Stimulated activated CD4-positive, alpha-beta T cell treated with anti-CD3 and anti-CD28 coated beads, TNF-alpha, amount 100 ng/mL, for 24 hours (primary cell): ENCODE measurements around the gene JAM3.

Experiments
- DNase-seq, 3 experiments: peaks; one replicate each; pipeline ENCODE4 v3.0.0-alpha.2; 2020; ENCODE audit warnings: low read depth in 3 of 3

Gene JAM3

GRCh38 chr11:134039726-134040385, 29.0 kb upstream of the JAM3 start:
- DNase-seq = no peak

DNA sequence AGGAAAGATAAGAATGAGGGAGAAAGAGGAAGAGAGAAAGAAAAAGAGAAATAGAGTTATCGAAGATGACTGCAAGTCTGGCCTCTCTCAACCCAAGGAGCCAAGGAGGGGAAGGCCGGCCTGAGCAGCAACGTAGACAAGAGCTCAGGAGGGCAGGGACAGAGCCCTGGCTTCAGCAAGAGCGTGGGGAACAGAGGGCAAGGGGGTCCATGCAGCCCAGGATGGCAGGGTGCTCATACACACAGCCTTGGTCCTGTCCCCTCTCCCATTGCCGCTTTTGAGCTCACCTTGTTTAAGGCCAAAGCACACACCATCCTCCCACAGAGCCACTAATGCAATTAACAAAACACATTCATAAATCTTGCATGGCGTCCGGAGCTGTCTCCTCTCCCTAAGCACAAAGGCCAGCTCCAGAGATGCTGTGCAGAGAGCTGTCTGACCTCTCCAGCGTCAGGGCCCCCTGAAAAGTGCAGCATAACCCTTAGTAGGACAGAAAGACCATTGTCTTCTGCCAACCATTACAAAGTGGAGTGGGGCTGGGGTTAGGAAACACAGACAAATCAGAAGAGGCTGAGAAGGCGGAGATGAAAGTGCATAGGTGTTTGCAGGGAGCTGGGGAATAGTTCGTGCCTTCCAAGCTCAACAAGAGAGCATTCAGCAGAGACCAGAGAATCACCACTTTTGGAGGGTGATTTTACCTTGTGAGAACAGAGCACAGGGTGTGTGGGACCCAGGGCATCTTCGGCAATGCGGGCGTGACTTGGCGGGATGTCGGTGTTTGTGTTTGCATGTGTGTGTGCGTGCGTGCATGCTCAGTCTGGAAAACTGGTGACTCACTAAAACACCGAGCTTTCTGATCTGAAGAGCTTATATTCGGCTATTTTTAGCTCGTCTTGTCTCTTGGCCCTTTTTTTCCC, 28.2 kb upstream of the JAM3 start:
- DNase-seq = no peak

DNA sequence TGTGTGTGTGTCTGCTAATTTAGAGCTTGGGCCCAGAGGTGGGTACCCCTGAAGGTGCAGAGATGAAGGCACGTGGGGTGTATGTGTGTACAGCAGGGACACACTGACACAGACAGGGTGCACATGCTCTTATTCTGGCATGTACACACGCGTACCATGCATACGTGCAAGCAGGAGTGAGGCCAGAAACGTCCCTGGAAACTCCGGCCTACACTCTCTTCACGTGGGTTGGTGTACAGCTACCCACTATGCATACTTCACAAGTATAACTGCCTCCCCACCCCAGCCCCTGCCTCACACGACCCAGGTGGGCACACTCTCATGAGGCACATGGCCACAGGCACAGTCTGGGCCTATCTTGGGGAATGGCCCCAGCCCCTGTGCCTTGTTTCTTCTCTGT, 27.5 kb upstream of the JAM3 start:
- no peak for DNase-seq

DNA sequence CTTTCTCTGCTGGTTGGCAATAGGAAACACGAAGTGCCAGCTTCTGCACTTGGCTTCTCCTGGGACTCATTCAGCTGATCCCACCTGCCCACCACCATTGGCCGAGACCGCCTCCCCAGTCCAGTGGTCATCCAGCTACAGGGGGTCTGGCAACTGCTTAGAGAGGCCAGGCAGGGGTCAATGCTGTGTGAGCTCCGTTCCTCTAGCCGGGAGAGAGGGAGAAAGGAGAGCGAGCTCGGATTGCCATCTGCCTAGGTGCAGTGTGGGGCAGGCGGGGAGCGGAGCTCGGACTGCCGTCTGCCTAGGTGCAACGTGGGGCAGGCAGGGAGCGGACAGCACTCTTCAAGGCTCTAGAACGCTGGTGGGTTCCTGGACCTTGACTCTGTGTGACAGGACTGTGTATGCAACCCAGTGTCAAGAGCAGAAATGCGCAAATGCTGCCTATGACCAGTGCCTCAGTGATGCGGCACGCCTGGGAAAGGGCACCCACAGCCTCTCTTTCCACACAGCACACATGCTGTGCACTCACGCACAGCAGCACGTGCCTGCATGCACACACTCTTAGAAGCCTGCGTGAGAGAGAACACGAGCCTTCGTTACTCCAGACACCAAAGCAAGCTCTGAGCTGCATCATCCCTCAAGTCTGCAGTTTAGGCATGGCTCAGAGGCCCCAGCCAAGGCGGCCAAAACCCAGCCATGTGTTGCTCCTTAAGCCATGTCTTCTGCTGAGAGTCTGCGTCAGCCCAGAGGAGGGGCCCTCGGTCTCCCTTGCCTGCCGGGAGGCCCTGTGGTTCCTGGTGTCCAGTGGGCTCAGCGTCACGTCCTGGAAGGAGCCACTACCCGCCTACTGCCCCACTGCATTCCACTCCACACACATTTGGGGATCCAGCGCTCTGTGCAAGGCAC, 26.8 kb upstream of the JAM3 start:
- DNase-seq = no peak

DNA sequence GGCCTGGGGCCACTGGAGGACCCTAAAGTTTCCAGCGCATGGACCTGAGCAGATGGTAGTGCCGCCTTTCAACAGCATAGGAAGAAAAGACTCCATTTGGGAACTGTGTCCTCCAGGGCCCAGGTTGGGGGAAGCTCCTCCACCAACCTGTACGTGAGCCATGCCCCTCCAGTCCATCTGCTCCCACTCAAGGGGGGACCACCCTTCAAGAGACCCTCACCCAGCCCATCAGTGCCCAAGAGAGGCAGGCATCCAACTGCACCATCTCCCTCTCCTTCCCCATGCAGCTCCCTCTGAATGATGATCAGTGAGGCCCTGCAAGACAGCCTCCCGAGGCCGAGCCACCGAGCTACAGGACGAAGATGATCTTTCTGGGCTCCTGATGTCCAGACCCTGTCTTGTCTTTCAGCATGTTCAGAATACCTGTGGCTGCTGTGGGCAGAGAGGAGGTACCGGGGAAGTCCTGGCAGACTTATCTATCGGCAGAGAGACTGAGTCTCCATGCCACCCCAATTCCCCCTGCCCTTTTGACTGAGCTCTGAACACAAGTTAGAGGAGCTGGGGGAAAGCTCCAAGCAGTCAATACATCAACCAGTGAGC, 25.0 kb upstream of the JAM3 start:
- DNase-seq = no peak

DNA sequence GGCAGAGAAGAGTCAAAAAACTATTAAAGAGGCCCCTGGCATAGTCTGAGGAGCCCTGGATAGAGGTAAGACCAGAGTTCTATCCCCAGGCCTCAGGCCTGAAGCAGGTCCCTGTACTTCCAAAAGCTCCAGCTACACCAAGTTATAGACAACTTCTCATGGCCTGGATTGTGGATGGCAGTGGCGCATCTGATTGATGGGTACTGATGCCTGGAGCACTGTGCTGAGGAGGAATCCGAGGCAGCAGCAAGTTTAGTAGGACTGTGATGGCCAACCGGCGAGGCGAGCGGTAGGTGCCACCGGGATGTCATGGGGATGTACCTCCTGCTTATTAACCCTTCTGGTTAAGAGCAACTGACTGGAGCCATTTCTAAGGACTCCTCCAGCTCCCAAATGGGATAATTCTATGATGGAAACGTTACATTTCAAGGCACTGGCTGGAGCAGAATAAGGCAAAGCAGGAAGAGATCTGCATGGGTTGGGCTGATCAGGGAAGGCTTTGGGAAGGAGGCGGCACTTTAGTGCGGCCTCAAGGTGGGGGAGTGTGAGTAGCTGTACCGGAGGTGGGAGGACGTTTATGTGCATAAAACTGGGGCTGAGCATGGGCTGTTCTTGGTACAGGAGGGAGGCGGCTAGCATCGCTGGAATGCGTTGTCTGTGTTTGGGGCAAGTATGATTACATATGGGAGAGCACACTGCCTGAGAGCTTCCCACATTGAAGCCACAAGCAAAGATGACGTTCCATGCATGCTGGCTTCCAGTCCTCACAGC, 24.2 kb upstream of the JAM3 start:
- DNase-seq = no peak

- no peak for DNase-seq
Measured at GRCh38 chr11:134045799-134046635, 22.9 kb upstream of the JAM3 start.

- DNase-seq = no peak
Measured at GRCh38 chr11:134046681-134047449, 22.0 kb upstream of the JAM3 start.

DNA sequence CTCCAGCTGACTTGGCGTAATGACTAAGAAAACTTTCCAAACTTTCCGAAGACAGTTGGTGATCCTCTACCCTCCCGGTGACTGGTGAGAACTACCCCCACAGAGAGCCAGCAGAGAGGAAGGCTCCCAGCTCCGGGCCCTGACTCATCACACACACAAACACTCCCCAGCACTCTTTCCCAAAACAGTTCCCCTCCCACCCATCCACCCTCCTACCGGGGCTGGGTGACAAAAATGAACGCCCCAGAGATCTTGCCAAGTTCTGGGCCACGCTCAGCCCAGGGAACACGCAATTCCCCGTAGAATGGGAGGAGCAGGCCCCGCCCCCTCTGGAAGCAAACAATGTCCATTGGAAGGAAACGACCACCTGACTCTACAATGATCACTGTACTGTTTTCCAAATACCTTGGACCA, 21.3 kb upstream of the JAM3 start:
- DNase-seq = no peak

GRCh38 chr11:134048028-134048427, 20.8 kb upstream of the JAM3 start:
- no peak for DNase-seq

DNA sequence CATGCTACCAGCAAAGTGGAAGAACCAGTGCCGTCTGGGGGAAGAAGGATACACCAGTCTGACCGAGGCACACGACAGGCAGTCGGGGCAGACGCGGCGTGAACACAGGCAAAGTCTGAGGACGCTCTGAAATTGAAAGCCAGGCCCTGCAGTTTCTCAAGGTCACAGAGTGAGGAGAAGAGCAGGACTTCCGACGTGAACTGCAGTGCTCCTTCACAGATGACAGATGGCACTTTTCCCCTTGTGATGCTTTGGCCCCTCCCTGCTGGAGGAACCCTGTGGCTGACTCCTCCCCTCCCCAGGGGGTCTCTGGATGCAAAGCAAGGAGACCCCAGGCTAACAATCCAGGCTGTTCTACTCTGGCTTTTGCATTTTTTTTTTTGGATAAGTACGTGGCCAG, 19.6 kb upstream of the JAM3 start:
- no peak for DNase-seq

- peak; percentile 51 to 58 (median 54) for DNase-seq
Measured at GRCh38 chr11:134050541-134051383, 18.1 kb upstream of the JAM3 start.

GRCh38 chr11:134052395-134052987, 16.4 kb upstream of the JAM3 start:
- no peak for DNase-seq

GRCh38 chr11:134052988-134053945, 15.6 kb upstream of the JAM3 start:
- DNase-seq = no peak

DNA sequence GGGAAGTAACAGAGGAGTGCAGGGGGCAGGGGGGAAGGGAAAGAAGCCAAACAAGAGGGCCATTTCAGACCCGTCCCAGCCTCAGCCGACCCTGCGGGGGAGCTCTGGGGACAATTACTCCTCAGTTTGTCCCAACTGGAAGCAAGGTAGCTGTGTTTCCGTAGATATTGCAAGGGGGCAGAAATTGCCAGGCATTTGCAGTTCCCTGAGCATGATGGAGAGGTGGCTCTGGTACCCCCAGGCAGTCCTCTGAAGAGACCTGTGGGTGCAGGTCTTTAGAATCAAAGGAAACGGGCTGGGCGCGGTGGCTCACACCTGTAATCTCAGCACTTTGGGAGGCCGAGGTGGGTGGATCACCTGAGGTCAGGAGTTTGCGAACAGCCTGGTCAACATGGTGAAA, 13.8 kb upstream of the JAM3 start:
- DNase-seq = no peak

DNA sequence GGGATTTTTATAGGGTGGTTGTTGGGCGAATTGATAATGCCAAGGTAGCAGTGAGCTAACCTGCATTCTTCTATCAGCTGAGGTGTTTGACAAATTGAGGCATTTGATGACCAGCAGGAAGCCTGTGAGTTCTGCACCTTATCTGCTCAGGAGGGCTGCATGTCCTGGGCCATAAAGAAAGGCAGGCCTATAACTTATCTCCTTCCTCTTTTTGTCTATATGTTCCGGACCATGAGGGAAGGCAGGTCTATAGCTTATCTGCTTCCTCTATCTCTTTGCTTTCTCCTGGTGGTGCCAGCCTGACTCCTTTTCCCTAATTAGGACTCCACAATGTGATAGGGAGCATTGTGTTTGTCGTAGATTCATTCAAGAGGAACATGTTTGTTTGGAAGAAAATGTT, 8.6 kb upstream of the JAM3 start:
- DNase-seq = no peak
